ENCODE data around the gene PLEKHA4.

Gene PLEKHA4

GRCh38 chr19:48858984-48859710 is 9.3 kb downstream of the PLEKHA4 start:
- TF ChIP-seq TEAD4 (IDR thresholded peaks at IDR 0.05) (no peak), REST (IDR thresholded peaks at IDR 0.05; ENCODE audit: low read depth) (no peak), EP300 (IDR thresholded peaks at IDR 0.05; ENCODE audit: borderline replicate concordance) (no peak), NFIC (IDR thresholded peaks at IDR 0.05) (no peak), USF1 (IDR thresholded peaks at IDR 0.05) (no peak), TCF12 (IDR thresholded peaks at IDR 0.05; ENCODE audit: low read depth) (no peak), CEBPB (IDR thresholded peaks at IDR 0.05) (no peak)

- TF ChIP-seq USF1 (IDR thresholded peaks at IDR 0.05) (no peak), TCF12 (IDR thresholded peaks at IDR 0.05; ENCODE audit: low read depth) (no peak), TEAD4 (IDR thresholded peaks at IDR 0.05) (no peak), FOXM1 (IDR thresholded peaks at IDR 0.05; ENCODE audit: borderline replicate concordance, low read depth) (no peak), NFIC (IDR thresholded peaks at IDR 0.05) (no peak), EGR1 (IDR thresholded peaks at IDR 0.05) (no peak), ZBTB7A (IDR thresholded peaks at IDR 0.05; ENCODE audit: low read depth) (no peak), EP300 (IDR thresholded peaks at IDR 0.05; ENCODE audit: borderline replicate concordance) (no peak), CEBPB (IDR thresholded peaks at IDR 0.05) (no peak), TAF1 (IDR thresholded peaks at IDR 0.05; ENCODE audit: low read depth) (no peak), RAD21 (IDR thresholded peaks at IDR 0.05; ENCODE audit: low read depth) (no peak), MAX (IDR thresholded peaks at IDR 0.05) (no peak), YY1 (IDR thresholded peaks at IDR 0.05; ENCODE audit: low read depth) (no peak), REST (IDR thresholded peaks at IDR 0.05; ENCODE audit: low read depth) (no peak), CREB1 (IDR thresholded peaks at IDR 0.05; ENCODE audit: low read depth) (no peak)
These were observed 11.5 kb downstream of the PLEKHA4 start for GRCh38 chr19:48856921-48857320.

- TF ChIP-seq MAX (IDR thresholded peaks at IDR 0.05) (no peak), ZBTB7A (IDR thresholded peaks at IDR 0.05; ENCODE audit: low read depth) (no peak), EP300 (IDR thresholded peaks at IDR 0.05; ENCODE audit: borderline replicate concordance) (no peak), TEAD4 (IDR thresholded peaks at IDR 0.05) (no peak), TCF12 (IDR thresholded peaks at IDR 0.05; ENCODE audit: low read depth) (no peak), TAF1 (IDR thresholded peaks at IDR 0.05; ENCODE audit: low read depth) (no peak)
These were observed 14.3 kb downstream of the PLEKHA4 start for GRCh38 chr19:48854103-48854502.

GRCh38 chr19:48853483-48853882 is 14.9 kb downstream of the PLEKHA4 start:
- TF ChIP-seq REST (IDR thresholded peaks at IDR 0.05; ENCODE audit: low read depth) (no peak), NFIC (IDR thresholded peaks at IDR 0.05) (no peak), EP300 (IDR thresholded peaks at IDR 0.05; ENCODE audit: borderline replicate concordance) (no peak), FOXM1 (IDR thresholded peaks at IDR 0.05; ENCODE audit: borderline replicate concordance, low read depth) (no peak), CEBPB (IDR thresholded peaks at IDR 0.05) (no peak), CREB1 (IDR thresholded peaks at IDR 0.05; ENCODE audit: low read depth) (no peak), USF1 (IDR thresholded peaks at IDR 0.05) (no peak), ZBTB7A (IDR thresholded peaks at IDR 0.05; ENCODE audit: low read depth) (no peak)
